ENCODE results near the gene HSD17B11. TPM values are rescaled to one million over a fixed set of nuclear protein-coding genes. Genes with fewer than 3 reads are reported as not detected.
A peak's percentile ranks its signal among the peaks of the same experiment; 100 is the strongest.
"Not testable (repeated sequence)": the region's sequence is repeated elsewhere in the genome, so short reads cannot be mapped to it uniquely, and the experiment has no call there.

Gene HSD17B11
- 10 to 100 TPM; 30.2 to 32.2 TPM for total RNA-seq

- Mint-ChIP-seq H3K27me3 (ENCODE audit: low read depth) (no peaks in the 10 kb centered on the region), H3K9me3 (ENCODE audit: insufficient read depth) (peaks cover 16% of the 10 kb centered on the region), H3K27ac (peak within 1 kb of the TSS; percentile 88), H3K36me3 (ENCODE audit: low read depth) (peaks cover 34% of the 10 kb centered on the region), H3K4me1 (ENCODE audit: low read depth) (peaks cover 48% of the 10 kb centered on the region), H3K4me3 (peak within 1 kb of the TSS; percentile 88)
- DNase-seq (peak; percentile 91), ATAC-seq (peak; percentile 99)
- CTCF ChIA-PET: interaction anchor here (0.6 to 8.0 kb wide), 11 partner anchors 10 to 240 kb away, joined by 3 to 68 read pairs (median 6); partner anchors contain the start of gene NUDT9
- POLR2A ChIA-PET: interaction anchor here (0.7 to 2.6 kb wide), 8 partner anchors 9 to 455 kb away, joined by 3 to 26 read pairs (median 4); partner anchors contain the start of gene NUDT9
Measured at GRCh38 chr4:87390891-87391575, at the start of gene HSD17B11. TSS of gene HSD17B11 (minus strand) at chr4:87391188. CDS start at chr4:87391070, 118 bp downstream.

GRCh38 chr4:87433342-87433741, 42.4 kb upstream of the HSD17B11 start:
- Mint-ChIP-seq H3K9me3 (ENCODE audit: insufficient read depth) (no peaks in the 10 kb centered on the region), H3K27ac (no peak overlapping the region), H3K4me3 (no peak overlapping the region), H3K27me3 (ENCODE audit: low read depth) (no peaks in the 10 kb centered on the region), H3K4me1 (ENCODE audit: low read depth) (no peaks in the 10 kb centered on the region), H3K36me3 (ENCODE audit: low read depth) (peaks cover 16% of the 10 kb centered on the region)
- ATAC-seq (no peak), DNase-seq (no peak)
- ChIA-PET CTCF (interaction anchor here (1.3 kb wide), 1 partner anchor 58 kb away, joined by 5 read pairs; no protein-coding TSS in a partner anchor), POLR2A (no interaction called here)

- DNase-seq (no peak), ATAC-seq (no peak)
- Mint-ChIP-seq H3K36me3 (ENCODE audit: low read depth) (peaks cover 4% of the 10 kb centered on the region), H3K9me3 (ENCODE audit: insufficient read depth) (no peaks in the 10 kb centered on the region), H3K4me1 (ENCODE audit: low read depth) (peaks cover 2% of the 10 kb centered on the region), H3K4me3 (no peak overlapping the region), H3K27ac (no peak overlapping the region), H3K27me3 (ENCODE audit: low read depth) (no peaks in the 10 kb centered on the region)
- ChIA-PET POLR2A (no interaction called here), CTCF (no interaction called here)
Measured at GRCh38 chr4:87430038-87430437, 39.0 kb upstream of the HSD17B11 start.

- CTCF ChIA-PET: no interaction called here
- Mint-ChIP-seq H3K27ac (no peak overlapping the region), H3K27me3 (ENCODE audit: low read depth) (no peaks in the 10 kb centered on the region), H3K9me3 (ENCODE audit: insufficient read depth) (no peaks in the 10 kb centered on the region), H3K4me3 (no peak overlapping the region), H3K4me1 (ENCODE audit: low read depth) (peaks cover 8% of the 10 kb centered on the region), H3K36me3 (ENCODE audit: low read depth) (peaks cover 4% of the 10 kb centered on the region)
- ATAC-seq: no peak
- no peak for DNase-seq
- POLR2A ChIA-PET: no interaction called here
Measured at GRCh38 chr4:87428979-87429378, 38.0 kb upstream of the HSD17B11 start.

- Mint-ChIP-seq H3K9me3 (ENCODE audit: insufficient read depth) (no peaks in the 10 kb centered on the region), H3K4me1 (ENCODE audit: low read depth) (peaks cover 15% of the 10 kb centered on the region), H3K27me3 (ENCODE audit: low read depth) (no peaks in the 10 kb centered on the region), H3K4me3 (no peak overlapping the region), H3K27ac (no peak overlapping the region), H3K36me3 (ENCODE audit: low read depth) (peaks cover 3% of the 10 kb centered on the region)
- DNase-seq (no peak), ATAC-seq (no peak)
- ChIA-PET CTCF (no interaction called here), POLR2A (no interaction called here)
Measured at GRCh38 chr4:87427518-87427868, 36.5 kb upstream of the HSD17B11 start.

- H3K4me1 Mint-ChIP-seq (ENCODE audit: low read depth): peaks cover 16% of the 10 kb centered on the region
- CTCF ChIA-PET: no interaction called here
- no peak for ATAC-seq
Measured at GRCh38 chr4:87426865-87427517, 36.0 kb upstream of the HSD17B11 start.

GRCh38 chr4:87425711-87426110, 34.7 kb upstream of the HSD17B11 start:
- ChIA-PET CTCF (interaction anchor here (1.0 kb wide), 1 partner anchor 40 kb away, joined by 3 read pairs; no protein-coding TSS in a partner anchor), POLR2A (interaction anchor here (0.8 to 1.2 kb wide), 2 partner anchors 35 to 50 kb away, joined by 3 to 4 read pairs; partner anchors contain the start of gene HSD17B11)

More at GRCh38 chr4:87426865-87427517, 36.0 kb upstream of the HSD17B11 start:
- no peak for DNase-seq
- H3K27me3 Mint-ChIP-seq (ENCODE audit: low read depth): no peaks in the 10 kb centered on the region
- no peak overlapping the region for H3K4me3 Mint-ChIP-seq
- POLR2A ChIA-PET: no interaction called here
- H3K36me3 Mint-ChIP-seq (ENCODE audit: low read depth): peaks cover 3% of the 10 kb centered on the region
- no peaks in the 10 kb centered on the region for H3K9me3 Mint-ChIP-seq (ENCODE audit: insufficient read depth)
- no peak overlapping the region for H3K27ac Mint-ChIP-seq

GRCh38 chr4:87424099-87424543, 33.1 kb upstream of the HSD17B11 start:
- DNase-seq; H3K27ac Mint-ChIP-seq; POLR2A ChIA-PET; H3K36me3 Mint-ChIP-seq (ENCODE audit: low read depth); ATAC-seq; H3K9me3 Mint-ChIP-seq (ENCODE audit: insufficient read depth); H3K27me3 Mint-ChIP-seq (ENCODE audit: low read depth): not testable (repeated sequence)
- Mint-ChIP-seq H3K4me3 (peak overlapping the region; percentile 77), H3K4me1 (ENCODE audit: low read depth) (peaks cover 27% of the 10 kb centered on the region)
- CTCF ChIA-PET: interaction anchor here (0.8 to 6.5 kb wide), 2 partner anchors 33 to 48 kb away, joined by 3 to 68 read pairs; partner anchors contain the start of gene HSD17B11

More at GRCh38 chr4:87425711-87426110, 34.7 kb upstream of the HSD17B11 start:
- no peak for ATAC-seq
- DNase-seq: no peak
- H3K27me3 Mint-ChIP-seq (ENCODE audit: low read depth): no peaks in the 10 kb centered on the region
- H3K4me3 Mint-ChIP-seq: no peak overlapping the region
- H3K9me3 Mint-ChIP-seq (ENCODE audit: insufficient read depth): no peaks in the 10 kb centered on the region
- peaks cover 3% of the 10 kb centered on the region for H3K36me3 Mint-ChIP-seq (ENCODE audit: low read depth)
- H3K4me1 Mint-ChIP-seq (ENCODE audit: low read depth): peaks cover 25% of the 10 kb centered on the region
- no peak overlapping the region for H3K27ac Mint-ChIP-seq

GRCh38 chr4:87423317-87424098, 32.5 kb upstream of the HSD17B11 start:
- Mint-ChIP-seq H3K4me1 (ENCODE audit: low read depth) (peaks cover 27% of the 10 kb centered on the region), H3K27ac (peak overlapping the region; percentile 96)

GRCh38 chr4:87422104-87423052, 31.4 kb upstream of the HSD17B11 start, which contains the start of gene NUDT9:
TSS of gene NUDT9 (plus strand) at chr4:87422573. CDS start at chr4:87422906, 333 bp downstream.
- no peaks in the 10 kb centered on the region for H3K9me3 Mint-ChIP-seq (ENCODE audit: insufficient read depth)
- CTCF ChIA-PET: interaction anchor here (0.8 to 6.5 kb wide), 9 partner anchors 12 to 271 kb away, joined by 3 to 68 read pairs (median 5); partner anchors contain the start of gene HSD17B11
- peak within 1 kb of the TSS; percentile 96 for H3K4me3 Mint-ChIP-seq
- peaks cover 3% of the 10 kb centered on the region for H3K36me3 Mint-ChIP-seq (ENCODE audit: low read depth)
- H3K27me3 Mint-ChIP-seq (ENCODE audit: low read depth): no peaks in the 10 kb centered on the region
- H3K27ac Mint-ChIP-seq: peak within 1 kb of the TSS; percentile 96
- ATAC-seq: peak; percentile 90
- peak; percentile 91 for DNase-seq
- H3K4me1 Mint-ChIP-seq (ENCODE audit: low read depth): peaks cover 27% of the 10 kb centered on the region
- POLR2A ChIA-PET: interaction anchor here (0.6 to 2.7 kb wide), 6 partner anchors 15 to 496 kb away, joined by 3 to 26 read pairs (median 5); partner anchors contain the start of gene HSD17B11

More at GRCh38 chr4:87423317-87424098, 32.5 kb upstream of the HSD17B11 start:
- ChIA-PET CTCF (interaction anchor here (0.8 to 6.5 kb wide), 6 partner anchors 13 to 47 kb away, joined by 3 to 68 read pairs (median 10); partner anchors contain the start of gene HSD17B11), POLR2A (interaction anchor here (1.5 to 2.7 kb wide), 3 partner anchors 16 to 33 kb away, joined by 5 to 26 read pairs (median 6); partner anchors contain the start of gene HSD17B11)
- Mint-ChIP-seq H3K9me3 (ENCODE audit: insufficient read depth) (no peaks in the 10 kb centered on the region), H3K4me3 (peak overlapping the region; percentile 96), H3K36me3 (ENCODE audit: low read depth) (peaks cover 3% of the 10 kb centered on the region), H3K27me3 (ENCODE audit: low read depth) (no peaks in the 10 kb centered on the region)
- ATAC-seq: no peak
- no peak for DNase-seq

Data from activated CD8-positive, alpha-beta T cell treated with anti-CD3 and anti-CD28 coated beads, Interleukin-2, amount 10 ng/mL, durations not matched to agents 7 days and 5 days (primary cell).